T1000 (cell line): ENCODE results near the gene USP14.
"Not testable (repeated sequence)": the region's sequence is repeated elsewhere in the genome, so short reads cannot be mapped to it uniquely, and the experiment has no call there.

Experiments used
- DNase-seq: peaks from one replicate; lab custom pipeline; 2025; ENCODE audit warnings: mixed read lengths; lab: John Stamatoyannopoulos, UW

Gene USP14

GRCh38 chr18:158128-159036 is at the start of gene USP14:
USP14 (plus strand) TSS chr18:158557; CDS start chr18:158699, 142 bp downstream.
- peak; percentile 81 for DNase-seq

- not testable (repeated sequence) for DNase-seq
Observed at GRCh38 chr18:108665-109063, 49.7 kb upstream of the USP14 start.

DNA sequence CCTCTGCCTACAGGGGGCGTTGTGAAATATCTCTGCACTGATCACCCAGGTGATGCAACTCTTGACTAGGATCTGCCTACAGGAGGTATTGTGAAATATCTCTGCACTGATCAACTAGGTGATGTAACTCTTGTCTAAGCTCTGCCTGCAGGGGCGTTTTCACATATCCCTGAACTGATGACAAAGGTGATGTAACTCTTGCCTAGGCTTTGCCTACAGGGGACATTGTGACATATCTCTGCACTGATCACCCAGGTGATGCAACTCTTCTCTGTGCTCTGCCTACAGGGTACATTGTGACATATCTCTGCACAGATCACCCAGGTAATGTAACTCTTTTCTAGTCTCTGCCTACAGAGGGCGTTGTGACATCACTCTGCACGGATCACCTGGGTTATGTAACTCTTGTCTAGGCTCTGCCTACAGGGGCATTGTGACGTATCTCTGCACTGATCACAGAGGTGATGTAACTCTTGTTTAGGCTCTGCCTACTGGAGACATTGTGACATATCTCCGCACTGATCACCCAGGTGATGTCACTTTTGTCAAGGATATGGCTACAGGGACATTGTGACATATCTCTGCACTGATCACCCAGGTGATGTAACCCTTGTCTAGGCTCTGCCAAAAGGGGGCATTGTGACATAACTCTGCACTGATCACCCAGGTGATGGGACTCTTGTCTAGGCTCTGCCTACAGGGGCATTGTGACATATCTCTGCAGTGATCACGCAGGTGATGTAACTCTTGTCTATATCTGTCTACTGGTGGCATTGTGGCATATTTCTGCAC is 49.0 kb upstream of the USP14 start:
- DNase-seq = not testable (repeated sequence)

DNA sequence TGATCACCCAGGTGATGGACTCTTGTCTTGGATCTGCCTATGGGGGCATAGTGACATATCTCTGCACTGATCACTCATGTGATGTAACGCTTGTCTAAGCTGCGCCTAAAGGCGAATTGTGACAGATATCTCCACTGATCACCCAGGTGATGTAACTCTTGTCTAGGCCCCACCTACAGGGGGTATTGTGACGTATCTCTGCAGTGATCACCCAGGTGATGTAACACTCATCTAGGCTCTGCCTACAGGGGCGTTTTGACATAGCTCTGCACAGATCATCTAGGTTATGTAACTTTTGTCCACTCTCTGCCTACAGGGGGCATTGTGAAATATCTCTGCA is 48.5 kb upstream of the USP14 start:
- DNase-seq = not testable (repeated sequence)

- DNase-seq = not testable (repeated sequence)
Observed at GRCh38 chr18:110351-111201, 47.8 kb upstream of the USP14 start.

DNA sequence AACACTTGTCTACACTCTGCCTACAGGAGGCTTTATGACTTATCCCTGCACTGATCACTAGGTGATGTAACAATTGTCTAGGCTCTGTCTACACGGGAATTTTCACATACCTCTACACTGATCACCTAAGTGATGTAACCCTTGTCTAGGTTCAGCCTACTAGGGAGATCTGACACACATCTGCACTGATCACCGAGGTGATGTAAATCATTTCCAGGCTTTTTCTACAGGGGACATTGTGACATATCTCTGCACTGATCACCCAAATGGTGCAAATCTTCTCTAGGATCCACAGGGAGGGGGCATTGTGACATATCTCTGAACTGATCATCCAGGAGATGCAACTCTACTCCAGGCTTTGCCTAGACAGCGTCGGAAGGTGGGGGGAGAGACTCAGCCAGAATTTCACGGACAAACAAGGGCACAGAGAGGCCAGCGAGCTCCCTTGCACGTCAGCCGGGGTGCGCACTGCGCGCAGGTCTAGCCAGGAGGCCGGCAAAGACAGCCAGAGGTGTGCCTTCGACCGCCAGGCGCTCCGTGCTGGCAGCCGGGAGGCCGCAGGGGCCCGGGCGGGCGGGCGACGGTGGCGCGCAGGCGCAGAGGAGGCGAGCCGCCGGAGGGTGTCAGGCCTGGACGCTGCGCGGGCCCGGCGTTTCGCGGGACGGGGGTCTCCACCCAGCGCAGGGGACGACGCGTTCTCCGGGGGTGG is 46.9 kb upstream of the USP14 start:
- DNase-seq = no peak

DNA sequence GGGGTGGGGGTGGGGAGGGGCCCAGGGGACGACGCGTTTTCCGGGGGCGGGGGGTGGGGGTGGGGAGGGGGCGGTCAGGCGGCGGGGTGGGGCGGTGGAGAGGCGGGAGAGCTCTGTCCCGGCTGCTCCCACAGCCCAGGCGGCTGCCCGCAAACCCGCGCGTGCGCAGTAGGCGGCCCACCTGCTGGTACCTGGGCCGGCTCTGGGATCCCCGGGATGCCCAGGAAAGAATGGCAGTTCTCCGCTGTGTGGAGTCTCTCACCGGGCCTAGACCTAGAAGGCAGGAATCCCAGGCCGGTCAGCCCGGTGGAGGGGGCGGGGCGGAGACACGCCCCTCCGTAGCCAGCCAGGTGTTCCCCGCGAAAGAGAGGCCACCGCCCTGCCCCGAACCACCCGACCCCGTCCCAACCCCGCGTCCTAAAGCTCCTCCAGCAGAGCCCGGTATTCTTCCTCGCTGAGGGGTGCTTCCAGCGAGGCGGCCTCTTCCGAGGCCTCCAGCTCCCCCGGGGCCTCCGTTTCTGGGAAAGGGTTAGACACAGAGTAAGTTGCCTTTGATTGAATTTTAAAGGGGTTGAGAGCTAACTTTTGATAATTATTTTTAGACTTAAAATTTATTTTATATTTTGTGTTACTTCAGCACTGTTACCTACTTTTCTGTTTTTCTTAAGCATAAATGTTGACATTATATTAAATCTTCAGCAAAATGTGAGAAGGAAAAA is 46.2 kb upstream of the USP14 start:
- DNase-seq = not testable (repeated sequence)

- DNase-seq = not testable (repeated sequence)
Observed at GRCh38 chr18:120539-121260, 37.7 kb upstream of the USP14 start.

DNA sequence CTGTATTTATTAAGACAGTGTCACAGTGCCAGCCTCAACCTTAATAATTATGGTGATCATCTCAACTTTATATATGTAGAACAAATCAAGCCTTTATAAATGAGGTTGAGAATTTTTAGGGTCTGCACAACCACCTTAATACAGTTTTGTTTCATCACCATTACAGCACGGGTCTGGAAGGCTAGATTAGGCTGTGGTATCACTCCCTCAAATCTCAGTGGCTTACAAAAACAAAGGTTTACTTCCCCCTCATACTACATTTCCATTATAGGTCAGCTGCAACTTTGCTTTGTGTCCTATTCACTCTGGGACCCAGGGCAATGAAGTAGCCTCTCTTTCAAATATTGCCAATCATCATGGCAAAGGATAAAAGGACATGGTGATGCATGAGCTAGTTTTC is 23.3 kb upstream of the USP14 start:
- DNase-seq = no peak

- DNase-seq = no peak
Observed at GRCh38 chr18:136433-136832, 21.9 kb upstream of the USP14 start.

- no peak for DNase-seq
Observed at GRCh38 chr18:137327-137726, 21.0 kb upstream of the USP14 start.

- no peak for DNase-seq
Observed at GRCh38 chr18:140670-141266, 17.6 kb upstream of the USP14 start.

DNA sequence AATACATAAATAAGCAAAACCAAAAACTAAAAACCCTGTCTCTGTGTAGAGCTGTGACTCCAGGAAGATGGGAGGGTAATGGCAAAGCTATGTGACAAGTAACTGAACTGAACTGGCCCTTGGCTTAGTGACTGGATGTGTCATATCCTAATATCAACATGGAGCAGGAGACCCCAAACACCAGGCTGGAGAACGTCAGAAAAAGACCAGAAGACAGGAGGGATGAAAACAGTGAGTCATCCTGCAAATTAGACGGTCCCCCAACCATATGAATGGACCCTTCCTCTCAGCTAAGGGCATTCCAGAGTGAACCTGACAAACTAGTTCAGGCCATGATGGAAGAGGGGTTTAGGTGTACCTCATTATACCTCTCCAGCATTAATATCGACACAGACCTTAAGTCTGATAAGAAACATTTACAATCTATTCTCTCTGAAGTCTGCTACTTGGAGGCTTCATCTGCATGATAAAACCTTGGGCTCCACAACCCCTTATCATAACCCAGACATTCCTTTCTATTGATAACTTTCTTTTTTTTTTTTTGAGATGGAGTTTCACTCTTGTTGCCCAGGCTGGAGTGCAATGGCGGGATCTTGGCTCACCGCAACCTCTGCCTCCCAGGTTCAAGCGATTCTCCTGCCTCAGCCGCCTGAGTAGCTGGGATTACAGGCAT is 15.6 kb upstream of the USP14 start:
- not testable (repeated sequence) for DNase-seq

- no peak for DNase-seq
Observed at GRCh38 chr18:148841-149240, 9.5 kb upstream of the USP14 start.

DNA sequence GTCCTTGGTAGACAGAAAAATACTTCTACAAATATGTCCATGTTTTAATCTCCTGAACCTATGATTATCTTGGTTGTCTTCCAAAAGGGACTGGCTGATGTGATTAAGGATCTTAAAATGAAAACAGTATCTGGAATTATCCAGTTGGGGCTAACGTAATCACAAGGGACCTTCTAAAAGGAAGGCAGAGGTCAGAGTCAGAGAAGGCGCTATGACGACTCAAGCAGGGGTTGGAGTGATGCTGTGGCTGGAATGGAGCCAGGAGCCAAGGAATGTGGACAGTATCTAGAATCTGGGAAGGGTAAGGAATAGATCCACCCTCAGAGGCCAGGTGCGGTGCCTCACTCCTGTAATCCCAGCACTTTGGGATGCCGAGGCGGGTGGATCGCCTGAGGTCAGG is 4.2 kb upstream of the USP14 start:
- no peak for DNase-seq

GRCh38 chr18:155688-156087 is 2.7 kb upstream of the USP14 start:
- no peak for DNase-seq

GRCh38 chr18:156514-157230 is 1.7 kb upstream of the USP14 start:
- no peak for DNase-seq

- no peak for DNase-seq
Observed at GRCh38 chr18:159037-159652, 788 bp downstream of the USP14 start.
